Spleen (tissue), 11 donors: ENCODE results near the gene CAMK1D. TPM values are rescaled to one million over a fixed set of nuclear protein-coding genes. Genes with fewer than 3 reads are reported as not detected.

ENCODE experiments used
- DNase-seq: peaks from one replicate; pipeline ENCODE4 v3.0.0-alpha.2; 2020
- H3K27ac ChIP-seq, 8 donors: fragments of 200-600 bp; sonication (generic) in 7 of 8; 1 replicate in 4 of 8; 2 replicates in 4 of 8; pipeline versions ENCODE4 v1.5.0 to v1.8.0; 2016 to 2021; ENCODE audit warnings: inconsistent platforms in 4 of 8, mild to moderate bottlenecking in 4 of 8, moderate library complexity in 1 of 8
- H3K27me3 ChIP-seq, 7 donors: fragments of 200-600 bp; sonication (generic) in 6 of 7; replicated peaks in 1 of 7; 1 replicate in 4 of 7; 2 replicates in 3 of 7; pipeline versions ENCODE4 v1.5.0 to v1.8.0; 2016 to 2021; ENCODE audit warnings: inconsistent platforms in 3 of 7, mild to moderate bottlenecking in 1 of 7
- H3K36me3 ChIP-seq, 6 donors: fragments of 200-600 bp; sonication (generic) in 5 of 6; 1 replicate in 4 of 6; 2 replicates in 2 of 6; pipeline versions ENCODE4 v1.5.0 to v1.8.0; 2016 to 2021; ENCODE audit warnings: inconsistent platforms in 2 of 6
- H3K4me1 ChIP-seq, 6 donors: fragments of 200-600 bp; sonication (generic) in 5 of 6; 1 replicate in 3 of 6; 2 replicates in 3 of 6; pipeline versions ENCODE4 v1.5.0 to v1.8.0; 2016 to 2021; ENCODE audit warnings: inconsistent platforms in 3 of 6
- H3K4me3 ChIP-seq, 8 donors: fragments of 200-600 bp; sonication (generic) in 7 of 8; 1 replicate in 4 of 8; 2 replicates in 4 of 8; pipeline versions ENCODE4 v1.5.0 to v1.8.0; 2016 to 2021; ENCODE audit warnings: inconsistent platforms in 4 of 8, mild to moderate bottlenecking in 4 of 8, moderate library complexity in 2 of 8
- H3K9me3 ChIP-seq, 8 donors: fragments of 200-600 bp; sonication (generic) in 7 of 8; 1 replicate in 4 of 8; 2 replicates in 4 of 8; pipeline versions ENCODE4 v1.5.0 to v1.8.0; 2016 to 2021; ENCODE audit warnings: inconsistent platforms in 4 of 8
- POLR2A ChIP-seq, 3 donors: fragments of 450-650 bp; IDR thresholded peaks; one replicate each; pipeline ENCODE4 v1.5.1; 2017; ENCODE audit warnings: antibody characterized with exemption in 3 of 3, mild to moderate bottlenecking in 1 of 3
- POLR2AphosphoS5 ChIP-seq, 3 donors: sonication (generic); formaldehyde crosslinking; IDR thresholded peaks; one replicate each; pipeline ENCODE4 v1.5.1; 2017; ENCODE audit warnings: antibody characterized with exemption in 3 of 3
- WGBS, 5 donors: extraction: QIAGEN DNeasy Blood & Tissue Kit in 3 of 5; methylation state at CpG; one replicate each; pipeline versions ENCODE4 v1.1.5 to v1.1.7; 2013 to 2018; 5-methylcytosine and 5-hydroxymethylcytosine counted together
- intact Hi-C: fragments of 100-400 bp; cut with DNase I; formaldehyde crosslinking; loops from one replicate; pipeline ENCODE4 v1.15.0; 2023; ENCODE audit warnings: low total_unique reads
- polyA plus RNA-seq, 3 donors: library from polyadenylated mRNA; stranded (reverse); fragments of 200-250 nt; gene quantifications; one replicate each; pipeline ENCODE4 v1.2.1, GENCODE V29; 2013
- total RNA-seq, 7 donors: library from RNA; depleted of rRNA in 3 of 7; stranded (reverse); fragments of >200 nt in 3 of 7; fragmentation: NEBNext Ultra II Directional in 4 of 7; extraction: Animal tissue kit (Norgen Biotek cat#: 25700) in 4 of 7; gene quantifications; one replicate each; pipeline versions ENCODE4 v1.1.0 to v1.2.1, GENCODE V29; 2016 to 2021
- TF ChIP-seq, protein P1 (sequence below), 11 experiments: fragments of 200-600 bp in 7 of 11; fragments of 450-650 bp in 4 of 11; sonication (generic) in 4 of 11; IDR thresholded peaks in 8 of 11; conservative IDR thresholded peaks in 3 of 11; 1 replicate in 7 of 11; 2 replicates in 4 of 11; pipeline versions ENCODE4 v1.4.0 to v1.8.0; 2016 to 2021; ENCODE audit warnings: antibody characterized with exemption in 11 of 11, inconsistent platforms in 4 of 11, mild to moderate bottlenecking in 1 of 11
- donor health status: healthy with polysubstance abuse.
- donor health status: DM: no; HTN: no; CAD: no; lungs with moderate emphysema.
- donor health status: DM: no; HTN: no; CAD: no.
- donor health status: Bipolar disorder and iron deficiency.
- donor health status: healthy.
- donor health status: DM: no; HTN: no; CAD: no.
- donor health status: DM: yes; HTN: yes; CAD: no.

Gene CAMK1D
- total and polyA plus RNA-seq, 10 donors: 6.8 to 34.5 (median 20.0) TPM

DNA sequence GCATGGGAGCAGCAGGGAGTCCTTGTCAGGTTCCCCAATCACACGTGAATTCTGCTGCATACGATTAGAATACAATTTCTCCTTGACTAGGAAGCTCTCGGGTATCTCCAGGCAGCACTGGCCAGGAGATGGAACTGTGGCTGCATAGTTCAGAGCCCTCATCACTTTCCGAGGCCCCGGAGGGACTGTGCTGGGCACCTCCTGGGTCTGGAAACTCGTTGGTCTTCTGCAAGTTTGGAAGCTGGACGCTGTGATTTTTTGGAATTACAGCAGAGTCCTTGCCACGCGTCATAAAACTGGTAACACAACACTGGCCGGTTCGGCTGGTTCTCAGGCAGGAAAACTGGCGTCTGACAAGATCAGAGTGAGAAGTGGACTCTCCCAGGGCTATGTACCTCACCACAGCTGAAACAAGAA, 436.1 kb downstream of the CAMK1D start:
- Histone ChIP-seq H3K27ac (no peak overlapping the region), H3K4me1 (peaks cover 0 to 22% (median 7%) of the 10 kb centered on the region in 6 donors), H3K27me3 (no peaks in the 10 kb centered on the region), H3K9me3 (no peaks in the 10 kb centered on the region), H3K36me3 (peaks cover 0 to 37% (median 0%) of the 10 kb centered on the region in 6 donors), H3K4me3 (no peak overlapping the region)
- intact Hi-C loops: no loop called here
- WGBS, 5 donors: 87 to 94% (median 91%) methylated on average over 7 to 12 of the region's 12 CpGs
- no peak for DNase-seq
- TF ChIP-seq, protein P1, sequence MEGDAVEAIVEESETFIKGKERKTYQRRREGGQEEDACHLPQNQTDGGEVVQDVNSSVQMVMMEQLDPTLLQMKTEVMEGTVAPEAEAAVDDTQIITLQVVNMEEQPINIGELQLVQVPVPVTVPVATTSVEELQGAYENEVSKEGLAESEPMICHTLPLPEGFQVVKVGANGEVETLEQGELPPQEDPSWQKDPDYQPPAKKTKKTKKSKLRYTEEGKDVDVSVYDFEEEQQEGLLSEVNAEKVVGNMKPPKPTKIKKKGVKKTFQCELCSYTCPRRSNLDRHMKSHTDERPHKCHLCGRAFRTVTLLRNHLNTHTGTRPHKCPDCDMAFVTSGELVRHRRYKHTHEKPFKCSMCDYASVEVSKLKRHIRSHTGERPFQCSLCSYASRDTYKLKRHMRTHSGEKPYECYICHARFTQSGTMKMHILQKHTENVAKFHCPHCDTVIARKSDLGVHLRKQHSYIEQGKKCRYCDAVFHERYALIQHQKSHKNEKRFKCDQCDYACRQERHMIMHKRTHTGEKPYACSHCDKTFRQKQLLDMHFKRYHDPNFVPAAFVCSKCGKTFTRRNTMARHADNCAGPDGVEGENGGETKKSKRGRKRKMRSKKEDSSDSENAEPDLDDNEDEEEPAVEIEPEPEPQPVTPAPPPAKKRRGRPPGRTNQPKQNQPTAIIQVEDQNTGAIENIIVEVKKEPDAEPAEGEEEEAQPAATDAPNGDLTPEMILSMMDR (IDR thresholded peaks at IDR 0.05 in 8 of 11, conservative IDR thresholded peaks at IDR 0.05 in 3 of 11): no peak
- TF ChIP-seq POLR2AphosphoS5 (IDR thresholded peaks at IDR 0.05): no peak
- TF ChIP-seq POLR2A (IDR thresholded peaks at IDR 0.05): no peak

DNA sequence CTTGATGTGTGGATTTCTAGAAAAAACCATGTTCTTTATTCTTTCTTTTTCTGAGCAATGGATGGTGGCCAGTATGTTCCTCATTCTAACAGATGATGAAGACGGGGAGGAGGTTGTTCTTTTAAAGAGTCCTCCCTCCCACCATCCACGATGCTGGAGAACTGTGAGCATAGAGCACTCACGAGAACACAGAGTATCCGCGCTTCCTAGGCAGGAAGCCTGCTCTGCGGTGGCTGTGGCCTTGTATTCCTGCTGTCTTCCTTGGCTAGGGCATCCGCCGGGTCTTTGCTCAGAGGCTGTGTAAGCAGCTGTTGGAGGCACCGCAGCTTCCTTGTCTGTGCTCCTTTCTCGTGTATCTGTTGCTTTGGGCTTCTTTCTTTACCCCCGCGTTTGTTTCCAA, 437.9 kb downstream of the CAMK1D start:
- 71 to 83% (median 77%) methylated on average over 12 of the region's 12 CpGs for WGBS, 5 donors
- H3K27me3 ChIP-seq: no peaks in the 10 kb centered on the region
- peak overlapping the region in 2 of 8 donors; percentile 9 to 18 for H3K27ac ChIP-seq
- no peak for DNase-seq
- H3K36me3 ChIP-seq: peaks cover 0 to 43% (median 0%) of the 10 kb centered on the region in 6 donors
- intact Hi-C loops: no loop called here
- H3K4me3 ChIP-seq: no peak overlapping the region
- no peaks in the 10 kb centered on the region for H3K9me3 ChIP-seq
- H3K4me1 ChIP-seq: peaks cover 0 to 15% (median 2%) of the 10 kb centered on the region in 6 donors
- TF ChIP-seq, protein P1 (IDR thresholded peaks at IDR 0.05 in 8 of 11, conservative IDR thresholded peaks at IDR 0.05 in 3 of 11): no peak
- TF ChIP-seq POLR2A (IDR thresholded peaks at IDR 0.05) (no peak), POLR2AphosphoS5 (IDR thresholded peaks at IDR 0.05) (peak in 1 of 3 donors; percentile 69)

DNA sequence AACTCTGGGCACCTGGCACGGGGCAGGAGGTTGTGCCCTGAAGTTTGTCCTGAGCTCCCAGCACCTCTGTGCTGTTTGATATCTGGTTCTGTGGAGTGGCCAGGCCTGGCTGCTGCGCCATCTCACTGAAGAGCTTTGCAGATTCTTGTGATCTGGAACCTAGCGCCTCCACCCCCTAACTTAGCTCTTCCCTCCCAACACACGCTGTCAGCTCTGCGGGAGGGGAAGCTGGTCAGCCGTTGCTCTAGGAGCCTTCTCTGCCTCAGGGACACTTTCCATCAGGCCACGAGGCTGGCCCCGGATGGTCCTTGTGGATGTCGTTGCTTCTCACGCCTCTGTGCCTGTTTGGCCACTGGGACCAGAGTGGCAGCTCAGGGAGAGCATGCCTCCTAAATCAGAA, 438.9 kb downstream of the CAMK1D start:
- H3K36me3 ChIP-seq: peaks cover 0 to 51% (median 0%) of the 10 kb centered on the region in 6 donors
- no peak for TF ChIP-seq POLR2A (IDR thresholded peaks at IDR 0.05)
- TF ChIP-seq POLR2AphosphoS5 (IDR thresholded peaks at IDR 0.05): no peak
- TF ChIP-seq, protein P1 (IDR thresholded peaks at IDR 0.05 in 8 of 11, conservative IDR thresholded peaks at IDR 0.05 in 3 of 11): no peak
- peaks cover 0 to 6% (median 0%) of the 10 kb centered on the region in 6 donors for H3K4me1 ChIP-seq
- intact Hi-C loops: no loop called here
- no peak overlapping the region for H3K4me3 ChIP-seq
- DNase-seq: no peak
- WGBS, 5 donors: 91 to 96% (median 92%) methylated on average over 10 of the region's 10 CpGs
- no peak overlapping the region for H3K27ac ChIP-seq
- no peaks in the 10 kb centered on the region for H3K27me3 ChIP-seq
- no peaks in the 10 kb centered on the region for H3K9me3 ChIP-seq

DNA sequence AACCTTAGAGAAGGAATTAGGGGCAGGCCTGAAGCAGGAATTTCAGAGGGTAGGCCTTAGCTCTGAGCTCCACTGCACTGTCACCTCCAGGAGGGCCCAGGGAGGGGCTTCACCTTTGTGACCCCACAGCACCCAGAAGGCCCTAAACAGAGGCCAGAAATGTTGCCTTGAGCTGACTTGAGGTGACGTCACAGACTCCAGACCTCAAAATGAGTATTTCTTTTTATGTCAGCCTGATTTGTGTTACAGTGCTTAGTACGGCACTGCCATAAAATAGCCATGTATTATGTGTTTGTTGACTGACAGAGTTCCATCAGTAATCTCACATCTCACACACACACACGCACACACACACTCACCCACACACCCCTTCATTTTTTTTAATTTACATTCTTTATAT, 440.9 kb downstream of the CAMK1D start:
- WGBS, 5 donors: 77 to 87% (median 86%) methylated on average over 3 of the region's 3 CpGs
- TF ChIP-seq POLR2AphosphoS5 (IDR thresholded peaks at IDR 0.05) (no peak), POLR2A (IDR thresholded peaks at IDR 0.05) (no peak)
- TF ChIP-seq, protein P1 (IDR thresholded peaks at IDR 0.05 in 8 of 11, conservative IDR thresholded peaks at IDR 0.05 in 3 of 11): no peak
- no peak overlapping the region for H3K4me3 ChIP-seq

More for the DNA sequence above, 440.9 kb downstream of the CAMK1D start:
- no peak overlapping the region for H3K27ac ChIP-seq
- H3K4me1 ChIP-seq: peaks cover 0 to 5% (median 0%) of the 10 kb centered on the region in 6 donors
- H3K9me3 ChIP-seq: no peaks in the 10 kb centered on the region
- DNase-seq: no peak
- H3K36me3 ChIP-seq: peaks cover 0 to 58% (median 0%) of the 10 kb centered on the region in 6 donors
- intact Hi-C loops: no loop called here
- no peaks in the 10 kb centered on the region for H3K27me3 ChIP-seq
